Naive thymus-derived CD4-positive, alpha-beta T cell (primary cell): ENCODE measurements around the gene ATF7IP. TPM values are rescaled to one million over a fixed set of nuclear protein-coding genes. Genes with fewer than 3 reads are reported as not detected.
A peak's percentile ranks its signal among the peaks of the same experiment; 100 is the strongest.
"Not testable (repeated sequence)": the region's sequence is repeated elsewhere in the genome, so short reads cannot be mapped to it uniquely, and the experiment has no call there.

ENCODE experiments used
- ATAC-seq: fragments of 150-1000 bp; cut with Tn5 transposase; 2 replicates; pipeline ENCODE4 v1.10.0; 2021; ENCODE audit warnings: mild to moderate bottlenecking, moderate library complexity
- CTCF ChIA-PET: fragments of 350-600 bp; sonication (Branson Sonifier 250); formaldehyde crosslinking; loops from one replicate; lab custom pipeline; 2021; ENCODE audit warnings: antibody characterized with exemption; lab: Charles Lee
- POLR2A ChIA-PET: fragments of 350-600 bp; sonication (Branson Sonifier 250); formaldehyde crosslinking; loops from one replicate; lab custom pipeline; 2021; ENCODE audit warnings: antibody characterized with exemption, inconsistent platforms; lab: Charles Lee
- DNase-seq, 9 donors: peaks; one replicate each; pipeline versions ENCODE4 v3.0.0 to v3.0.0-alpha.2; 2020 to 2022; ENCODE audit warnings: mixed read lengths in 1 of 9
- H3K27ac ChIP-seq: one replicate; pipeline ENCODE4 v1.7.0; 2013; ENCODE audit warnings: mild to moderate bottlenecking, low read depth, low read length, moderate library complexity
- H3K27me3 ChIP-seq, 2 donors: one replicate each; pipeline ENCODE4 v1.7.0; 2013; ENCODE audit warnings: low read length in 2 of 2, mild to moderate bottlenecking in 2 of 2, moderate library complexity in 2 of 2; ENCODE audit not compliant: control insufficient read depth in 2 of 2, insufficient read depth in 2 of 2
- H3K36me3 ChIP-seq, 3 experiments: 1 replicate in 2 of 3; 2 replicates in 1 of 3; pipeline ENCODE4 v1.7.0; 2013; ENCODE audit warnings: low read length in 3 of 3, mild to moderate bottlenecking in 3 of 3, moderate library complexity in 1 of 3; ENCODE audit not compliant: insufficient read depth in 3 of 3, control insufficient read depth in 2 of 3
- H3K4me1 ChIP-seq, 2 donors: one replicate each; pipeline ENCODE4 v1.7.0; 2013; ENCODE audit warnings: low read length in 2 of 2, mild to moderate bottlenecking in 2 of 2, moderate library complexity in 1 of 2; ENCODE audit not compliant: control insufficient read depth in 2 of 2, insufficient read depth in 2 of 2
- H3K4me3 ChIP-seq: 2 replicates; pipeline ENCODE4 v1.7.0; 2013; ENCODE audit warnings: mild to moderate bottlenecking, low read length
- H3K9me3 ChIP-seq, 3 experiments: 1 replicate in 2 of 3; 2 replicates in 1 of 3; pipeline ENCODE4 v1.7.0; 2013; ENCODE audit warnings: low read length in 3 of 3; ENCODE audit not compliant: control insufficient read depth in 2 of 3
- H3K27ac Mint-ChIP-seq, 9 donors: one replicate each; pipeline ENCODE4 v1.8.0; 2020 to 2022; ENCODE audit warnings: mixed read lengths in 9 of 9, mild to moderate bottlenecking in 8 of 9, moderate library complexity in 5 of 9, inconsistent platforms in 2 of 9
- H3K27me3 Mint-ChIP-seq, 5 donors: one replicate each; pipeline ENCODE4 v1.8.0; 2021 to 2022; ENCODE audit warnings: mixed read lengths in 5 of 5, mild to moderate bottlenecking in 1 of 5
- H3K36me3 Mint-ChIP-seq, 5 donors: one replicate each; pipeline ENCODE4 v1.8.0; 2020 to 2022; ENCODE audit warnings: mixed read lengths in 5 of 5, mild to moderate bottlenecking in 3 of 5, inconsistent platforms in 1 of 5
- H3K4me1 Mint-ChIP-seq, 7 donors: one replicate each; pipeline ENCODE4 v1.8.0; 2020 to 2022; ENCODE audit warnings: mixed read lengths in 7 of 7, mild to moderate bottlenecking in 3 of 7, inconsistent platforms in 1 of 7
- H3K4me3 Mint-ChIP-seq, 10 donors: one replicate each; pipeline ENCODE4 v1.8.0; 2020 to 2022; ENCODE audit warnings: mild to moderate bottlenecking in 10 of 10, mixed read lengths in 10 of 10, moderate library complexity in 6 of 10, inconsistent platforms in 2 of 10
- H3K9me3 Mint-ChIP-seq, 11 donors: one replicate each; pipeline ENCODE4 v1.8.0; 2020 to 2022; ENCODE audit warnings: mixed read lengths in 11 of 11, mild to moderate bottlenecking in 4 of 11, inconsistent platforms in 1 of 11, moderate library complexity in 1 of 11
- intact Hi-C, 2 donors: fragments of 100-400 bp; cut with micrococcal nuclease; formaldehyde crosslinking; loops; one replicate each; pipeline ENCODE4 v1.15.1; 2023
- polyA plus RNA-seq, 2 donors: library from polyadenylated mRNA; unstranded; fragments of 300-500 nt; fragmentation: Illumina TruSeq; gene quantifications; one replicate each; pipeline ENCODE4 v1.2.3, GENCODE V29; 2021
- total RNA-seq, 6 experiments: library from RNA in 5 of 6; stranded (reverse) in 5 of 6; gene quantifications; 1 replicate in 5 of 6; 2 replicates in 1 of 6; pipeline ENCODE4 v1.2.3 and lab custom pipeline; 2021 to 2026

ATF7IP gene, protein sequence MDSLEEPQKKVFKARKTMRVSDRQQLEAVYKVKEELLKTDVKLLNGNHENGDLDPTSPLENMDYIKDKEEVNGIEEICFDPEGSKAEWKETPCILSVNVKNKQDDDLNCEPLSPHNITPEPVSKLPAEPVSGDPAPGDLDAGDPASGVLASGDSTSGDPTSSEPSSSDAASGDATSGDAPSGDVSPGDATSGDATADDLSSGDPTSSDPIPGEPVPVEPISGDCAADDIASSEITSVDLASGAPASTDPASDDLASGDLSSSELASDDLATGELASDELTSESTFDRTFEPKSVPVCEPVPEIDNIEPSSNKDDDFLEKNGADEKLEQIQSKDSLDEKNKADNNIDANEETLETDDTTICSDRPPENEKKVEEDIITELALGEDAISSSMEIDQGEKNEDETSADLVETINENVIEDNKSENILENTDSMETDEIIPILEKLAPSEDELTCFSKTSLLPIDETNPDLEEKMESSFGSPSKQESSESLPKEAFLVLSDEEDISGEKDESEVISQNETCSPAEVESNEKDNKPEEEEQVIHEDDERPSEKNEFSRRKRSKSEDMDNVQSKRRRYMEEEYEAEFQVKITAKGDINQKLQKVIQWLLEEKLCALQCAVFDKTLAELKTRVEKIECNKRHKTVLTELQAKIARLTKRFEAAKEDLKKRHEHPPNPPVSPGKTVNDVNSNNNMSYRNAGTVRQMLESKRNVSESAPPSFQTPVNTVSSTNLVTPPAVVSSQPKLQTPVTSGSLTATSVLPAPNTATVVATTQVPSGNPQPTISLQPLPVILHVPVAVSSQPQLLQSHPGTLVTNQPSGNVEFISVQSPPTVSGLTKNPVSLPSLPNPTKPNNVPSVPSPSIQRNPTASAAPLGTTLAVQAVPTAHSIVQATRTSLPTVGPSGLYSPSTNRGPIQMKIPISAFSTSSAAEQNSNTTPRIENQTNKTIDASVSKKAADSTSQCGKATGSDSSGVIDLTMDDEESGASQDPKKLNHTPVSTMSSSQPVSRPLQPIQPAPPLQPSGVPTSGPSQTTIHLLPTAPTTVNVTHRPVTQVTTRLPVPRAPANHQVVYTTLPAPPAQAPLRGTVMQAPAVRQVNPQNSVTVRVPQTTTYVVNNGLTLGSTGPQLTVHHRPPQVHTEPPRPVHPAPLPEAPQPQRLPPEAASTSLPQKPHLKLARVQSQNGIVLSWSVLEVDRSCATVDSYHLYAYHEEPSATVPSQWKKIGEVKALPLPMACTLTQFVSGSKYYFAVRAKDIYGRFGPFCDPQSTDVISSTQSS
- 100 to 1,000 TPM; 113 to 181 (median 144) TPM for total RNA-seq
- polyA plus RNA-seq = 100 to 1,000 TPM in 1 of 2 donors, 10 to 100 TPM in 1; 92.7 to 124 TPM
- total RNA-seq (lab: John Stamatoyannopoulos, UW) = 261 reads per million, percentile 95 among the genes with 10 or more reads in this experiment

DNA sequence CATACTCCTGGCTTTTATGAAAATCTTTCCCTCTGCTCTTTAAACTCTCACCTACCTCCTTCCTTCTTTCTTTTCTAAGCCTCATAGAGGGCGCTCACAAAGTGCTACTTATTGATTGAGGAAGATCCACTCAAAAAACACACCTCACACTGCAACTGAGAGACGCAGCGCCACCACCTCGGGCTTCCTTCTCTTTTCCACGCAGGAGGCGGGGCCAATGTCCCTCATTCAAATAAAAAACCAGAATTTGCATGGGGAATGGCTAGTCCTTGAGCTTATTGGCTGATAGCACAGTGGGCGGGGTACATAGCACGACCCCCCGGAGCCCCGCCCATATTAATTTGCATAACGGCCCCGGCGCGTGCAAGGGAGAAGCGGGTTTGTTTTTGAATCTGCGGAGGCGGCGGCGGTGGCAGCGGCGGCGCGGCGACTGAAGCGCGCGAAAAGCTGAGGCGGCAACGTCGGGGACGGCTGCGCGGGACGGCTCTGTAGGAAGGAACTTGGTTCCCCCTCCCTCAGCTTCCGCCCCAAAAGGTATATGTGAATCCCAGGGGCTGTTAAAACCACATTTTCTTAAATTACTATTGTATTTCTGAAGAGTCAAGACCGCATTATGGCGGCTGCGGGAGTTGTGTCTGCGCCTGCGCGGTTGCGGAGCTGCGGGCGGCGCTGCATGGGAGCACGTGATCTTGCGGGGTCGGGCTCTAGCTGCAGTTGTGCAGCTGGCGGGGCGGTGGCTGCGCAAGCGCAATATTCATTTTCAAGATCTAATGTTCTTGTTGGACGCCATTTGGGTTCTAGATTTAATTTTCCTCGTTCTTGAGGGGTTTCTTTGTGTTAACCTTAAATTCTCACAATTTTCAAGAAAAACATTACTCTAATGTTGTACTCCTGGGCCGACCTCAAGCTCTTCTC is at the start of gene ATF7IP:
ATF7IP (plus strand) TSS at position 389 of the 915 bp plus-strand sequence. CDS start 58,234 bp downstream, outside the sequence.
- Histone ChIP-seq H3K4me3 (peak within 1 kb of the TSS; percentile 83), H3K9me3 (no peaks in the 10 kb centered on the region), H3K4me1 (peaks cover 13 to 20% of the 10 kb centered on the region in 2 donors), H3K27ac (peak within 1 kb of the TSS; percentile 84), H3K36me3 (no peaks in the 10 kb centered on the region), H3K27me3 (no peaks in the 10 kb centered on the region)
- DNase-seq = peak; percentile 91 to 98 (median 97)
- H3K9me3 Mint-ChIP-seq = peaks cover 0 to 11% (median under 1%) of the 10 kb centered on the region in 11 donors
- peak within 1 kb of the TSS; percentile 78 to 97 (median 88) for H3K4me3 Mint-ChIP-seq
- H3K27ac Mint-ChIP-seq = peak within 1 kb of the TSS; percentile 88 to 98 (median 94)
- intact Hi-C loops = loop anchor here (1.0 to 5.0 kb wide), 22 partner anchors 20 to 1641 kb away; partner anchors contain the start of genes ARHGDIB (in 2 of the 2), C12orf60 (in 2 of the 2), WBP11 (in 2 of the 2) and EPS8 (in 1 of the 2)
- H3K27me3 Mint-ChIP-seq = peaks cover 0 to 2% (median 0%) of the 10 kb centered on the region in 5 donors
- POLR2A ChIA-PET = interaction anchor here (0.5 to 2.7 kb wide), 42 partner anchors 8 to 1424 kb away, joined by 3 to 98 read pairs (median 5); partner anchors contain the start of genes C12orf60 and WBP11
- CTCF ChIA-PET = interaction anchor here (0.6 to 2.9 kb wide), 27 partner anchors 20 to 406 kb away, joined by 3 to 33 read pairs (median 4); a partner anchor contains a TSS
- peaks cover 21 to 52% (median 34%) of the 10 kb centered on the region in 7 donors for H3K4me1 Mint-ChIP-seq
- peaks cover 0 to 23% (median 11%) of the 10 kb centered on the region in 5 donors for H3K36me3 Mint-ChIP-seq
- peak; percentile 93 for ATAC-seq

DNA sequence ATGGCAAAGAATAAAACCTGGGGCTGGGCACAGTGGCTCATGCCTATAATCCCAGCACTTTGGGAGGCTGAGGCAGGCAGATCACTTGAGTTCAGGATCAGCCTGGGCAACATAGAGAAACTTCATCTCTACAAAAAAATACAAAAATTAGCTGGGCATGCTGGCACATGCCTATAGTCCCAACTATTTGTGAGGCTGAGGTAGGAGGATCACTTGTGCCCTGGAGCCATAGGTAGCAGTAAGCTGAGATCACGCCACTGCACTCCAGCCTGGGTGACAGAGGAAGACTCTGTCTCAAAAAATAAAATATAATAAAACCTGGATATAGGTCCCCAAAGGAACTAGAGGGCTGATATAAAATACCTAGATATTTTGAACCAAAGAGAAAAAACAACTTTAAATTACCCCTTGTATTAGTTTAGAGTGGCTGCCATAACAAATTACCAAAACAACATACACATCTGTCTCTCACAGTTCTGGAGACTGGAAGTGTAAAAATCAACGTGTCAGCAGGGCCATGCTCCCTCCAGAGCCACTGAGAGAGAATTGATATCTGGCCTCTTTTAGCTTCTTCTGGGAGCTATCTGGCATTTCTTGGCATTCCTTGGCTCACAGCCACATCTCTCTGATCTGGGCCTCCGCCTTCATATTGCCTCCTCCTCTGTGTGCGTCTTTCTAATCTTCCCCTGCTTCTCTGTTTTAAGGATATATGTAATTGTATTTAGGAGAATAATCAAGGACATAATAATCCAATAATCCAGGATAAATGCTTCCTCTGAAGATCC is 47.9 kb upstream of the ATF7IP start:
- H3K4me1 ChIP-seq = no peaks in the 10 kb centered on the region
- Mint-ChIP-seq H3K9me3 (no peaks in the 10 kb centered on the region), H3K36me3 (peaks cover 0 to 3% (median 0%) of the 10 kb centered on the region in 5 donors), H3K4me3 (no peak overlapping the region), H3K4me1 (peaks cover 0 to 1% (median 0%) of the 10 kb centered on the region in 7 donors), H3K27me3 (peaks cover 0 to 5% (median 0%) of the 10 kb centered on the region in 5 donors), H3K27ac (no peak overlapping the region)
- no peak for DNase-seq
- no peaks in the 10 kb centered on the region for H3K9me3 ChIP-seq
- no peak overlapping the region for H3K27ac ChIP-seq
- H3K36me3 ChIP-seq = no peaks in the 10 kb centered on the region
- ChIA-PET CTCF (no interaction called here), POLR2A (no interaction called here)
- no peaks in the 10 kb centered on the region for H3K27me3 ChIP-seq
- ATAC-seq = no peak
- intact Hi-C loops = no loop called here
- H3K4me3 ChIP-seq = no peak overlapping the region

DNA sequence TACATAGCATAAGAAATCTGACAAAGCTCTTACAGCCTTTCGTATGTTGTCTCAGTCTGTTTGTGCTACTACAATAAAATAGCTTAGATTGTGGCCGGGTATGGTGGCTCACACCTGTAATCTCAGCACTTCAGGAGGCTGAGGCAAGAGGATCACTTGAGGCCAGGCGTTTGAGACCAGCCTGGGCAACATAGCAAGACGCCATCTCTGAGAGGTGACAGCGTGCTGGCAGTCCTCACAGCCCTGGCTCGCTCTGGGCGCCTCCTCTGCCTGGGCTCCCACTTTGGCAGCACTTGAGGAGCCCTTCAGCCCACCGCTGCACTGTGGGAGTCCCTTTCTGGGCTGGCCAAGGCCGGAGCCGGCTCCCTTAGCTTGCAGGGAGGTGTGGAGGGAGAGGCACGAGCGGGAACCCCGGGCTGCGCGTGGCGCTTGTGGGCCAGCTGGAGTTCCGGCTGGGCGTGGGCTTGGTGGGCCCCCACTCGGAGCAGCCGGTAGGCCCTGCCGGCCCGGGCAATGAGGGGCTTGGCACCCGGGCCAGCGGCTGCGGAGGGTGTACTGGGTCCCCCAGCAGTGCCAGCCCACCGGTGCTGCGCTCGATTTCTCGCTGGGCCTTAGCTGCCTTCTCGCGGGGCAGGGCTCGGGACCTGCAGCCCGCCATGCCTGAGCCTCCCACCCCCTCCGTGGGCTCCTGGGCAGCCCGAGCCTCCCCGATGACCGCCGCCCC is 45.6 kb upstream of the ATF7IP start:
- H3K4me1 Mint-ChIP-seq, intact Hi-C loops, H3K36me3 ChIP-seq, H3K27ac ChIP-seq, H3K27me3 ChIP-seq, H3K4me3 ChIP-seq, H3K4me1 ChIP-seq, DNase-seq, H3K9me3 Mint-ChIP-seq, H3K9me3 ChIP-seq, H3K27me3 Mint-ChIP-seq, H3K36me3 Mint-ChIP-seq, H3K4me3 Mint-ChIP-seq, POLR2A ChIA-PET, H3K27ac Mint-ChIP-seq, ATAC-seq: not testable (repeated sequence)
- CTCF ChIA-PET = interaction anchor here (0.6 kb wide), 1 partner anchor 28 kb away, joined by 3 read pairs; no protein-coding TSS in a partner anchor

DNA sequence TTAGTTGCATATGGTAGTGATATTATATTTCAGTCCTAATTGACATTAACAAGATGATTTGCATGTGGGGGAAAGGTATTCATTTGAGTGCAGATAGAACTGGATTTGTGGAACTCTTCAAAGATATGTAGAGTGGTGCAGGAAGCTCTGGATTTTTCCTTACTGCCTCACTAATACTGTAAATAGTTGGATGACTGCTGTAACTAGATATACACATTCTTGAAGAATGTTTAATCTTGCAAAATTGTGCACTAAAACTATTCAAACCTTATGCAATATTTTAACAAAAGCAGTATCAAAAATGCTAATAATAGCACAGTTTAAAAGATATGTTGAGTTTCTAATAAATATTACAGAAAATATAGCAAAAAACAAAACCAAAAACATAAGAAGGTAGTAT is 43.1 kb upstream of the ATF7IP start:
- no peak for ATAC-seq
- POLR2A ChIA-PET = no interaction called here

More for the DNA sequence above, 43.1 kb upstream of the ATF7IP start:
- DNase-seq = no peak
- CTCF ChIA-PET = interaction anchor here (1.1 kb wide), 1 partner anchor 85 kb away, joined by 3 read pairs; no protein-coding TSS in a partner anchor
- intact Hi-C loops = no loop called here
- H3K4me1 Mint-ChIP-seq = peaks cover 0 to 3% (median 0%) of the 10 kb centered on the region in 7 donors
- no peaks in the 10 kb centered on the region for H3K36me3 Mint-ChIP-seq
- no peak overlapping the region for H3K27ac Mint-ChIP-seq
- H3K4me3 Mint-ChIP-seq = no peak overlapping the region
- Histone ChIP-seq H3K4me1 (no peaks in the 10 kb centered on the region), H3K27me3 (no peaks in the 10 kb centered on the region), H3K4me3 (no peak overlapping the region), H3K9me3 (no peaks in the 10 kb centered on the region), H3K27ac (no peak overlapping the region), H3K36me3 (no peaks in the 10 kb centered on the region)
- no peaks in the 10 kb centered on the region for H3K9me3 Mint-ChIP-seq
- peaks cover 0 to 5% (median 0%) of the 10 kb centered on the region in 5 donors for H3K27me3 Mint-ChIP-seq
